GM19328 (cell line): Measurements from ENCODE around the gene SOX11.
A peak's percentile ranks its signal among the peaks of the same experiment; 100 is the strongest.

Source experiments
- ATAC-seq: cut with Tn5 transposase; IDR thresholded peaks from one replicate; pipeline ENCODE4 v1.9.1; 2021; ENCODE audit warnings: mild to moderate bottlenecking, moderate library complexity; ENCODE audit not compliant: unreplicated experiment

The SOX11 gene

GRCh38 chr2:5691221-5691984, 781 bp upstream of the SOX11 start:
- no peak for ATAC-seq

- ATAC-seq: no peak
Measured at GRCh38 chr2:5692561-5693286, 540 bp downstream of the SOX11 start.

- ATAC-seq: no peak
Measured at GRCh38 chr2:5693287-5694201, 1.4 kb downstream of the SOX11 start.

- no peak for ATAC-seq
Measured at GRCh38 chr2:5694306-5694705, 2.1 kb downstream of the SOX11 start.

- peak; percentile 43 for ATAC-seq
Measured at GRCh38 chr2:5695654-5696403, 3.6 kb downstream of the SOX11 start.

- peak; percentile 37 for ATAC-seq
Measured at GRCh38 chr2:5696404-5696944, 4.3 kb downstream of the SOX11 start.

- ATAC-seq: peak; percentile 51
Measured at GRCh38 chr2:5696945-5697521, 4.8 kb downstream of the SOX11 start.

GRCh38 chr2:5697562-5697961, 5.4 kb downstream of the SOX11 start:
- no peak for ATAC-seq

GRCh38 chr2:5698134-5698533, 6.0 kb downstream of the SOX11 start:
- no peak for ATAC-seq

- ATAC-seq: no peak
Measured at GRCh38 chr2:5699963-5700362, 7.8 kb downstream of the SOX11 start.

GRCh38 chr2:5700551-5700950, 8.4 kb downstream of the SOX11 start:
- ATAC-seq: no peak

- no peak for ATAC-seq
Measured at GRCh38 chr2:5701266-5701665, 9.1 kb downstream of the SOX11 start.

- ATAC-seq: no peak
Measured at GRCh38 chr2:5703166-5703565, 11.0 kb downstream of the SOX11 start.

- no peak for ATAC-seq
Measured at GRCh38 chr2:5705490-5705889, 13.3 kb downstream of the SOX11 start.

GRCh38 chr2:5706717-5707455, 14.7 kb downstream of the SOX11 start:
- ATAC-seq: no peak

- ATAC-seq: no peak
Measured at GRCh38 chr2:5710615-5711014, 18.4 kb downstream of the SOX11 start.

- no peak for ATAC-seq
Measured at GRCh38 chr2:5713101-5713500, 20.9 kb downstream of the SOX11 start.

GRCh38 chr2:5719629-5720334, 27.6 kb downstream of the SOX11 start:
- no peak for ATAC-seq

GRCh38 chr2:5720426-5720825, 28.2 kb downstream of the SOX11 start:
- no peak for ATAC-seq
